Gastrocnemius medialis (tissue), 4 donors: ENCODE results near the gene DIP2C. TPM values are rescaled to one million over a fixed set of nuclear protein-coding genes. Genes with fewer than 3 reads are reported as not detected.

Experiments
- ATAC-seq, 2 donors: fragments of 150-250 bp; one replicate each; pipeline ENCODE4 v1.9.1; 2016
- DNase-seq, 2 donors: peaks; one replicate each; pipeline ENCODE4 v3.0.0-alpha.2; 2019
- H3K27ac ChIP-seq, 4 donors: fragments of 200-600 bp; sonication (generic); 1 replicate in 1 of 4; 2 replicates in 3 of 4; pipeline ENCODE4 v1.5.1; 2016 to 2018; ENCODE audit warnings: mild to moderate bottlenecking in 2 of 4, moderate library complexity in 1 of 4
- H3K27me3 ChIP-seq, 3 donors: fragments of 200-600 bp; sonication (generic) in 2 of 3; 1 replicate in 1 of 3; 2 replicates in 2 of 3; pipeline versions ENCODE4 v1.5.1 to v1.6.0; 2016 to 2019; ENCODE audit warnings: mild to moderate bottlenecking in 1 of 3, moderate library complexity in 1 of 3
- H3K36me3 ChIP-seq, 2 donors: fragments of 200-600 bp; sonication (generic) in 1 of 2; one replicate each; pipeline ENCODE4 v1.5.1; 2017 to 2018
- H3K4me1 ChIP-seq, 2 donors: fragments of 200-600 bp; sonication (generic) in 1 of 2; one replicate each; pipeline ENCODE4 v1.5.1; 2016 to 2017; ENCODE audit warnings: mild to moderate bottlenecking in 2 of 2
- H3K4me3 ChIP-seq, 4 donors: fragments of 200-600 bp; sonication (generic) in 3 of 4; 1 replicate in 1 of 4; 2 replicates in 3 of 4; pipeline ENCODE4 v1.5.1; 2016 to 2019; ENCODE audit warnings: mild to moderate bottlenecking in 2 of 4
- H3K9me3 ChIP-seq, 3 donors: fragments of 200-600 bp; sonication (generic) in 2 of 3; 1 replicate in 1 of 3; 2 replicates in 2 of 3; pipeline ENCODE4 v1.5.1; 2016 to 2019
- POLR2A ChIP-seq, 2 donors: fragments of 450-650 bp; IDR thresholded peaks; one replicate each; pipeline ENCODE4 v1.6.1; 2017; ENCODE audit warnings: antibody characterized with exemption in 2 of 2, mild to moderate bottlenecking in 2 of 2, moderate library complexity in 2 of 2
- in situ Hi-C, 4 donors: fragments of 200-750 bp; cut with MboI; loops; one replicate each; pipeline versions ENCODE4 v1.15.0 to v1.8.0; 2017; ENCODE audit warnings: low sequenced_read_pairs in 4 of 4
- intact Hi-C: fragments of 100-400 bp; cut with DNase I; formaldehyde crosslinking; loops from one replicate; pipeline ENCODE4 v1.15.1; 2023; ENCODE audit warnings: low total_unique reads
- total RNA-seq, 4 donors: library from RNA; depleted of rRNA; stranded (reverse); fragments of >200 nt; gene quantifications; one replicate each; pipeline versions ENCODE4 v1.1.0 to v1.2.3, GENCODE V29; 2016
- TF ChIP-seq, protein P1 (sequence below), 5 experiments: fragments of 450-650 bp in 3 of 5; fragments of 200-600 bp in 2 of 5; sonication (generic) in 2 of 5; IDR thresholded peaks in 4 of 5; conservative IDR thresholded peaks in 1 of 5; 1 replicate in 4 of 5; 2 replicates in 1 of 5; pipeline ENCODE4 v1.5.1; 2016 to 2019; ENCODE audit warnings: antibody characterized with exemption in 5 of 5, mild to moderate bottlenecking in 3 of 5, moderate library complexity in 3 of 5

The DIP2C gene
- total RNA-seq, 4 donors from 2014 or later, result 19.1 to 60.0 (median 30.2) TPM

DNA sequence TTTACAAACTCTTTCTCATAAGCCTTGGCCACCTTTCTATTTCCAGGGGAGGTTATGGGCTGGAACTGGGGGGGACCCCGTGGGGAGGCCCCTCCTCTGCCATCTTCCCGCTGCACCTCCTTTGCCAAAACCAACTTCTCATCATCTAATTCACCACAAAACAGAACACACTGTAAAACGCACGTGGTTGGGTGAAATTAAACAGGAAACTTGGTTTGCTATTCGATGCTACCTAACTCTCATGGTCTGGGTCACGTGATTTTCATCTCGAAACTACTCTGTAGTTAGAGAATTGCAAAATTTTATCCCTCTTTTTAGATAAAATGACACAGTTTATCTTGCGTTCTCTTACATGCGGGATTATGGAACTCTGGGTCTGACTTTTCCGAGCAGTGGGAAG, 312.2 kb downstream of the DIP2C start:
- Histone ChIP-seq H3K4me1 (no peaks in the 10 kb centered on the region), H3K36me3 (peaks cover 0 to 7% of the 10 kb centered on the region in 2 donors), H3K4me3 (no peak overlapping the region), H3K27ac (no peak overlapping the region), H3K27me3 (no peaks in the 10 kb centered on the region), H3K9me3 (no peaks in the 10 kb centered on the region)
- intact Hi-C loops (no loop called here), in situ Hi-C loops (no loop called here)
- TF ChIP-seq POLR2A (IDR thresholded peaks at IDR 0.05), result no peak
- TF ChIP-seq, protein P1, sequence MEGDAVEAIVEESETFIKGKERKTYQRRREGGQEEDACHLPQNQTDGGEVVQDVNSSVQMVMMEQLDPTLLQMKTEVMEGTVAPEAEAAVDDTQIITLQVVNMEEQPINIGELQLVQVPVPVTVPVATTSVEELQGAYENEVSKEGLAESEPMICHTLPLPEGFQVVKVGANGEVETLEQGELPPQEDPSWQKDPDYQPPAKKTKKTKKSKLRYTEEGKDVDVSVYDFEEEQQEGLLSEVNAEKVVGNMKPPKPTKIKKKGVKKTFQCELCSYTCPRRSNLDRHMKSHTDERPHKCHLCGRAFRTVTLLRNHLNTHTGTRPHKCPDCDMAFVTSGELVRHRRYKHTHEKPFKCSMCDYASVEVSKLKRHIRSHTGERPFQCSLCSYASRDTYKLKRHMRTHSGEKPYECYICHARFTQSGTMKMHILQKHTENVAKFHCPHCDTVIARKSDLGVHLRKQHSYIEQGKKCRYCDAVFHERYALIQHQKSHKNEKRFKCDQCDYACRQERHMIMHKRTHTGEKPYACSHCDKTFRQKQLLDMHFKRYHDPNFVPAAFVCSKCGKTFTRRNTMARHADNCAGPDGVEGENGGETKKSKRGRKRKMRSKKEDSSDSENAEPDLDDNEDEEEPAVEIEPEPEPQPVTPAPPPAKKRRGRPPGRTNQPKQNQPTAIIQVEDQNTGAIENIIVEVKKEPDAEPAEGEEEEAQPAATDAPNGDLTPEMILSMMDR (IDR thresholded peaks at IDR 0.05 in 4 of 5, conservative IDR thresholded peaks at IDR 0.05 in 1 of 5), result no peak
- DNase-seq (no peak), ATAC-seq (no peak)

DNA sequence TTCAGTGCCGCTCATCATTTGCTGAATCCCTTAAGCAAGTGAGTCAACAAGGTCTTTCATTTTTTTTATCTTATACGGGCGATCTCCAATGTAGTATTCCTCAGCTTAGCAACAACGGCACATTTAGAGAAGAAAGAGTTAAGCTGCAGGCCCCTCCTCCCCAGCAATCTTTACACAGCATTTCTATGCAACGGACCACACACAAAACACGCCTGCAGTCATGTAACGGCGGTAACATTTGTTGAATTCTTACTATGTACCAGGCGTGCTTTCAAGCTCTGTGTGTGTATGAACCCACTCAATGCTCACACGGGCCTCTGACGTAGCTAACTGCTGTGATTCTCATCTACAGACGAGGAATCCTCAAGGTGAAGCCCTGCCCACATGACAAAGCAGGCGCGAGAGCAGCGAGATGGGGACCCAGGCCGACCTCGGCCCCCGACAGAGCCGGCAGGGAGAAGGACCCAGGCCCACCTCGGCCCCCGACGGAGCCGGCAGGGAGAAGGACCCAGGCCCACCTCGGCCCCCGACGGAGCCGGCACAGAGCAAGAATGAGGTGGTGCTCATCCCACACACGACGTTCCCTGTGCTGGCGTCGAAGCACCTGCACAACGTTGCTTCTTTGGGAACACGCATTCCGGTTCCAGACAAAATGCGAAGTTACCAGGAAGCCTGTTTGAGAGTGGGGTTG, 313.5 kb downstream of the DIP2C start:
- ATAC-seq, result no peak
- H3K4me1 ChIP-seq, result no peaks in the 10 kb centered on the region
- H3K9me3 ChIP-seq, result no peaks in the 10 kb centered on the region
- H3K27ac ChIP-seq, result no peak overlapping the region
- no peaks in the 10 kb centered on the region for H3K27me3 ChIP-seq
- TF ChIP-seq, protein P1 (IDR thresholded peaks at IDR 0.05 in 4 of 5, conservative IDR thresholded peaks at IDR 0.05 in 1 of 5), result no peak
- TF ChIP-seq POLR2A (IDR thresholded peaks at IDR 0.05), result no peak
- intact Hi-C loops, result no loop called here
- in situ Hi-C loops, result no loop called here
- peaks cover 0 to 4% of the 10 kb centered on the region in 2 donors for H3K36me3 ChIP-seq
- DNase-seq, result no peak
- no peak overlapping the region for H3K4me3 ChIP-seq

- TF ChIP-seq POLR2A (IDR thresholded peaks at IDR 0.05), result no peak
- TF ChIP-seq, protein P1 (IDR thresholded peaks at IDR 0.05 in 4 of 5, conservative IDR thresholded peaks at IDR 0.05 in 1 of 5), result no peak
- H3K4me3 ChIP-seq, result no peak overlapping the region
- H3K27me3 ChIP-seq, result no peaks in the 10 kb centered on the region
- no peaks in the 10 kb centered on the region for H3K9me3 ChIP-seq
- no peaks in the 10 kb centered on the region for H3K4me1 ChIP-seq
- intact Hi-C loops, result no loop called here
- peaks cover 0 to 4% of the 10 kb centered on the region in 2 donors for H3K36me3 ChIP-seq
- in situ Hi-C loops, result no loop called here
- DNase-seq (no peak), ATAC-seq (no peak)
- H3K27ac ChIP-seq, result no peak overlapping the region
Measured at GRCh38 chr10:374354-374753, 315.1 kb downstream of the DIP2C start.

GRCh38 chr10:373526-374309, 315.8 kb downstream of the DIP2C start:
- TF ChIP-seq POLR2A (IDR thresholded peaks at IDR 0.05), result no peak
- TF ChIP-seq, protein P1 (IDR thresholded peaks at IDR 0.05 in 4 of 5, conservative IDR thresholded peaks at IDR 0.05 in 1 of 5), result no peak
- no peak overlapping the region for H3K27ac ChIP-seq
- H3K4me1 ChIP-seq, result no peaks in the 10 kb centered on the region
- intact Hi-C loops (no loop called here), in situ Hi-C loops (no loop called here)
- H3K9me3 ChIP-seq, result no peaks in the 10 kb centered on the region
- H3K36me3 ChIP-seq, result peaks cover 0 to under 1% of the 10 kb centered on the region in 2 donors
- no peak overlapping the region for H3K4me3 ChIP-seq
- no peak for ATAC-seq
- DNase-seq, result no peak
- no peaks in the 10 kb centered on the region for H3K27me3 ChIP-seq
